Right cardiac atrium (tissue), 5 donors: ENCODE data around the gene REL. TPM values are rescaled to one million over a fixed set of nuclear protein-coding genes. Genes with fewer than 3 reads are reported as not detected.

Experiments
- ATAC-seq, 2 donors: fragments of 200-7000 bp; cut with Tn5 transposase; one replicate each; pipeline versions ENCODE4 v1.8.0 to v1.9.1; 2020; ENCODE audit warnings: moderate library complexity in 2 of 2, mild to moderate bottlenecking in 1 of 2
- DNase-seq, 3 donors: peaks; one replicate each; pipeline ENCODE4 v3.0.0-alpha.2; 2020
- H3K27ac ChIP-seq: one replicate; pipeline ENCODE4 v1.5.1; 2013; ENCODE audit warnings: mild to moderate bottlenecking, low read length, control low read depth, moderate library complexity
- H3K27me3 ChIP-seq: one replicate; pipeline ENCODE4 v1.6.1; 2013; ENCODE audit not compliant: control insufficient read depth, insufficient read depth
- H3K4me1 ChIP-seq: one replicate; pipeline ENCODE4 v1.6.1; 2013; ENCODE audit warnings: low read length; ENCODE audit not compliant: control insufficient read depth, insufficient read depth
- H3K4me3 ChIP-seq: one replicate; pipeline ENCODE4 v1.5.1; 2013; ENCODE audit warnings: low read length, control low read depth
- H3K9me3 ChIP-seq: one replicate; pipeline ENCODE4 v1.6.1; 2013; ENCODE audit warnings: low read length; ENCODE audit not compliant: control insufficient read depth
- WGBS: extraction: QIAGEN DNeasy Blood & Tissue Kit; methylation state at CpG from one replicate; pipeline ENCODE4 v1.1.7; 2013; 5-methylcytosine and 5-hydroxymethylcytosine counted together
- intact Hi-C, 4 donors: fragments of 100-400 bp; cut with DNase I; formaldehyde crosslinking; loops; one replicate each; pipeline versions ENCODE4 v1.11.0 to v1.14.0; 2022 to 2023
- long read RNA-seq, 4 donors: library from polyadenylated mRNA; unstranded; transcript quantifications; one replicate each; pipeline ENCODE4 v2.0.0, GENCODE V29; 2020 to 2021
- polyA plus RNA-seq: library from polyadenylated mRNA; stranded (reverse); fragments of 200-250 nt; gene quantifications from one replicate; pipeline ENCODE4 v1.2.3, GENCODE V29; 2013
- total RNA-seq, 4 donors: library from RNA; stranded (reverse); fragmentation: NEBNext Ultra II Directional; extraction: Animal tissue kit (Norgen Biotek cat#: 25700); gene quantifications; one replicate each; pipeline ENCODE4 v1.2.1, GENCODE V29; 2021
- donor health status: healthy with polysubstance abuse.
- donor health status: DM: no; HTN: yes; CAD: no.
- donor health status: DM: no; HTN: no; CAD: no.
- donor health status: DM: no; HTN: yes; CAD: no; lungs with severe emphysema.
- donor health status: DM: yes; HTN: yes; CAD: no.

Gene REL
- total RNA-seq (1 to 10 TPM; 5.7 to 8.0 (median 6.4) TPM), polyA plus RNA-seq (1.8 TPM)
- long read RNA-seq, donor 1, partial matches to known transcripts: 4 of 7 reads
- long read RNA-seq, donor 1, other reads (novel, unspliced or antisense): 1 of 7 reads
- long read RNA-seq, donor 2, partial matches to known transcripts: 0 of 6 reads
- long read RNA-seq, donor 2, other reads (novel, unspliced or antisense): 2 of 6 reads
- long read RNA-seq, donor 3, partial matches to known transcripts: 0 of 7 reads
- long read RNA-seq, donor 3, other reads (novel, unspliced or antisense): 4 of 7 reads
- long read RNA-seq, donor 4: 0 reads

DNA sequence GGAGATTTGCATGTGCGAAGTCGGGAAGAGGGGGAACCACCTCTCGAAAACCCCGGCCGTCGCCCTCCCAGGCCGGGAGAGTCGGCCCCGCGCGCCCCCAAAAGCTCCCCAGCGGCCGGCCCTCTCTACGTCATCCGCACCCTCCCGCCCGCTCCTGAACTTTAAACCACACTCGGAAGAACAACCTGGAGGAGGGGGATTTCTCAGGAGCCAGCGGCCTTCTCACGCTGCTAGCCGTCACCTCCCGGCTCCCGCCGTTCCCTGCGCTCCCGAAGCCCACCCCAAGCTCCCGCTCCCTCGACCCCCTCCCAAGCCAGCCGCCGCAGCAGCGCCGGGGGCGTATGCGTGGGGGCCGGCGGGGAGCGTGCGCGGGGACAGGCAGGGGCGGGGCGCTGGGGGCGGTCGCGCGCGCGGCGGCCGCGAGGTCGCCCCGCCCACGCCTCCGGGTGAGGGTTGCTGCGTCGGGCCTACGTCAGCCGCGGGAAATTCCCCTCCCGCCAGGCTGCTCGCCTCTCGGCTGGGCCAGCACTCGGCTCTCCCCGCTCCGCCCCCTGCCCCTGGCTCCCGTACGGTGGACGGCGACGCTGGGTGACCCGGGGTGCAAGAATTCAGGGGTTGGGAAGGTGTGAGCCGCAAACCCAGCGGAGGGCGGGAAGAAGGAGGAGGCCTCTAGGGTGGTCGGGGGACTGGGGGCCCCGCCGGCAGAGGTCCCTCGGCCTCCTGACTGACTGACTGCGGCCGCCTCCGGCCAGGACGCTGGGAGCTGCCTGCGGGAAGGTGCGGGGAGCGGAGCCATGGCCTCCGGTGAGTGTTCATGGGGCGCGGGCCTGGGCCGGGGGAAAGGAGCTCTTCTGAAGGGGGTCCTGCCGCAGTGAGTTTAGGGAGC is at the start of gene REL:
Gene REL (plus strand): TSS at position 528 of the 886 bp plus-strand sequence. CDS start 267 bp downstream, at position 795.
- no peaks in the 10 kb centered on the region for H3K9me3 ChIP-seq
- intact Hi-C loops: no loop called here
- H3K27me3 ChIP-seq: no peaks in the 10 kb centered on the region
- H3K4me1 ChIP-seq: no peaks in the 10 kb centered on the region
- H3K4me3 ChIP-seq: peak within 1 kb of the TSS; percentile 71
- under 1% methylated on average over 90 of the region's 90 CpGs for WGBS
- ATAC-seq (peak; percentile 98 to 99), DNase-seq (peak; percentile 94 to 97 (median 97))
- H3K27ac ChIP-seq: peak within 1 kb of the TSS; percentile 95

DNA sequence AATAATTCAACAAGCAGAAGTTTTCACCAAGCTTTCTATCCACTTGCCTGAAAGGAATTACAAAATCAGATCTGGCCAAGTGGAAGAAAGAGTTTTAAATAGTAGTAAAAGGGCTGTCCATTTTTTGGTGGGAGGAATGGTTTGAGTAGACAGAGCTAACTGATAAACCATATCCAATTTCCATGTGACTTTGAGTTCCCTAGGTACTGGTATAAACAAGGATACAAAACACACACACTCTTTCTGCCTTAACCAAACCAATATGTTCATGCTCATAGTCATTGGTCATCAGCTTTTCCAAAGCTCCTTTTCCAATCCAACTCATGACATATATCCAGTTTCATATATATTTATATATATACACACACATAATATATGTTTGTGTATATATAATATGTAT is 49.5 kb upstream of the REL start:
- Histone ChIP-seq H3K27me3 (no peaks in the 10 kb centered on the region), H3K4me1 (no peaks in the 10 kb centered on the region), H3K27ac (no peak overlapping the region), H3K4me3 (no peak overlapping the region), H3K9me3 (no peaks in the 10 kb centered on the region)
- ATAC-seq: no peak
- intact Hi-C loops: no loop called here
- DNase-seq: no peak

DNA sequence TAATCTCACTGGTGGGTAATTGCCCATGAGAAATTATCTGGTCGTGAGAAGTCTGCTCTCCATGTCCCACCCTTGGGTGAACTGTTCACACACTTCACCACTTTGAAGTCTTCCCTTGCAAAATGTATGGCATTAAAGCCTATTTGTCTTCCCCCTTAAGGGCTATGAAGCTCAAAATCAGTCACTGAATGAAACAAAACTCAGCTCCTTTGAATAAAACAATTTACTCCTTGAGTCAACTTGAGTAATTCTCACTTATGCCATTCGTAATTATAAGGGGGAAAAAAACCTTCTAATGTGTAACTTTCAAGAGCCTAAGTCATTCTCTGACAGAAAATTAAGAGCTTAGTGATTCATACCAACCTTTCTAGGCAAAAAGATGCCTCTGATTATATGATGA is 48.8 kb upstream of the REL start:
- 32% methylated on average over 2 of the region's 2 CpGs for WGBS
- no peak overlapping the region for H3K4me3 ChIP-seq
- ATAC-seq (no peak), DNase-seq (no peak)
- no peak overlapping the region for H3K27ac ChIP-seq
- no peaks in the 10 kb centered on the region for H3K4me1 ChIP-seq
- H3K9me3 ChIP-seq: no peaks in the 10 kb centered on the region
- no peaks in the 10 kb centered on the region for H3K27me3 ChIP-seq
- intact Hi-C loops: no loop called here

DNA sequence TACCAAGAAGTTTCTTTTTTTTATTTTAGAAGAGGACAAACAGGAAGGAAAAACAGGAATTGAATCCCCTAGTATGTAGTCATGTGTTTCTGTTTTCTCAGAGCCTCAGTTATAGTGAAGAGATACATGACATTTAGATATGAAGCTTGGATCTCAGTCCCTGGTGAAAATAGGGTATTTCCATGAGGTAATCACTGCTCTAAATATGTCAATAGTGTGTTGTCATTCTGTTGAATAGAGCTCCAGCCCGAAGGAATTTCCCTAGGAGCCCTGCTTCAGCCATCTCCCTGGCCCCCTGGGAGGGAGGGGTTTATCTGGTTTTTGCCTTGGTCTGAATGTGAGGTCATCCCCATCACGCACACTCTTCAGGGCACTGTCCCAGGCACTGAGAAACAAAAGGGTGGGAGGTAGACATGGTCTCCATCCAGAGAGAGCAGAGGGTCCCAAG is 47.1 kb upstream of the REL start:
- ATAC-seq: no peak
- no peak for DNase-seq
- WGBS: 21% methylated on average over 2 of the region's 2 CpGs
- no peaks in the 10 kb centered on the region for H3K4me1 ChIP-seq
- H3K4me3 ChIP-seq: no peak overlapping the region
- H3K9me3 ChIP-seq: no peaks in the 10 kb centered on the region
- H3K27me3 ChIP-seq: no peaks in the 10 kb centered on the region
- intact Hi-C loops: no loop called here
- H3K27ac ChIP-seq: no peak overlapping the region

DNA sequence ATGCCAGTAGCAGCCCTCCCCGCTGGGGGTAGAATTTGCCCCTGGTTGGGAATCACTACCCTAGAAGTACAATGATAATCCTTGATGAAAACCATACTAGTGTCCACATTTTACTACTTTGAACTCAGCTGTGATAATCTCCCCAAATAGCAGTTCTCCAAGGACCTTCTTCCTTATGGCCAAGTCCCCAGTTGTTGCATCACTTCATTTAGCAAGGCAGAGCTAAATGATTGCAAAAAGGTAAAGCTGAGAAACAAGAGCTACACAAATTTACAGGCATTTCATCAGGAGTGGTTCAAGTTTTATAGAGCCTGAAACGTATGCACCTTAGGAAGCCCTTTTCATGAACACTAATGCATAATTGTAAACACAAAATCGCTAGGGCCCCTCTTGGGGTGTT is 44.9 kb upstream of the REL start:
- 81% methylated on average over 3 of the region's 3 CpGs for WGBS
- Histone ChIP-seq H3K9me3 (no peaks in the 10 kb centered on the region), H3K4me3 (no peak overlapping the region), H3K4me1 (no peaks in the 10 kb centered on the region), H3K27me3 (no peaks in the 10 kb centered on the region), H3K27ac (no peak overlapping the region)
- intact Hi-C loops: no loop called here
- no peak for ATAC-seq
- DNase-seq: no peak

DNA sequence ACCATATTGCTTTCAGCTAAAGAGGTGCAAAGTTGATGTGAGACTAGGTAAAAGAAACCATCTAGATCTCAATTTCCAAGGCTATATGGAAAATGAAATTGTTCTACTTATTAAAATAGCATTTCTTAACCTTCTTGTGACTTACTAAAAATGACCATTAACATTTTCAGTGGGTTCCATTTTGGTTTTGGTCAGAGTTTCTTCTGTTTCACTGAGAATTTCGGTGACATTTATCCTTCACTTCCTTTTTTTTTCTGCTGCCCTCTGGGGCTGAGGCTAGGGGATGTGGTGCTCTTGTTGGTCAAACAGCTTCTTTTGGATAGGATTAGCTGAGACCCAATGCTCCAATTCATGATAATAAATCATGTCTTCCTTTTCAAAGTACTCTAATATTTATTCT is 44.3 kb upstream of the REL start:
- ATAC-seq (no peak), DNase-seq (no peak)
- Histone ChIP-seq H3K27me3 (no peaks in the 10 kb centered on the region), H3K4me1 (no peaks in the 10 kb centered on the region), H3K4me3 (no peak overlapping the region), H3K9me3 (no peaks in the 10 kb centered on the region), H3K27ac (no peak overlapping the region)
- intact Hi-C loops: no loop called here
- 56% methylated on average over 1 of the region's 1 CpG for WGBS

DNA sequence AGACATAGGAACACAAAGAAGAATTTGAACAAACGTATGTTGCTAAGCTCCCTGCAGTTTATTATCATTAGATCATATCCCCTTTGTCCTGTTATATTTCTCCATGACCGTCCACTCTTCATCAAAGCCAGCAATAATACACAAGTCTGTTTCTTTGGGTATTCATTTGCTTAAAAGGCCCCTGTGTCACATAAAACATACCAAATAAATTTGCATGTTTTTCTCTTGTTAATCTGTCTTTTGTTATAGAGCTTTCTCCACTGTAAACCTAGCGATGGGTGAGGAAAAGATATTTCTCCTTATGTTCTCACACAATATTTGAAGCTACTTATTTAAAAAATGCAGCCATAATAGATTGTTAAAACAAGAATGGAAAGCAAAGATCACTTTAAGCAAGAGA is 42.9 kb upstream of the REL start:
- intact Hi-C loops: no loop called here
- ATAC-seq (no peak), DNase-seq (no peak)
- WGBS: 64% methylated on average over 3 of the region's 3 CpGs
- Histone ChIP-seq H3K4me1 (no peaks in the 10 kb centered on the region), H3K4me3 (no peak overlapping the region), H3K27me3 (no peaks in the 10 kb centered on the region), H3K9me3 (no peaks in the 10 kb centered on the region), H3K27ac (no peak overlapping the region)

DNA sequence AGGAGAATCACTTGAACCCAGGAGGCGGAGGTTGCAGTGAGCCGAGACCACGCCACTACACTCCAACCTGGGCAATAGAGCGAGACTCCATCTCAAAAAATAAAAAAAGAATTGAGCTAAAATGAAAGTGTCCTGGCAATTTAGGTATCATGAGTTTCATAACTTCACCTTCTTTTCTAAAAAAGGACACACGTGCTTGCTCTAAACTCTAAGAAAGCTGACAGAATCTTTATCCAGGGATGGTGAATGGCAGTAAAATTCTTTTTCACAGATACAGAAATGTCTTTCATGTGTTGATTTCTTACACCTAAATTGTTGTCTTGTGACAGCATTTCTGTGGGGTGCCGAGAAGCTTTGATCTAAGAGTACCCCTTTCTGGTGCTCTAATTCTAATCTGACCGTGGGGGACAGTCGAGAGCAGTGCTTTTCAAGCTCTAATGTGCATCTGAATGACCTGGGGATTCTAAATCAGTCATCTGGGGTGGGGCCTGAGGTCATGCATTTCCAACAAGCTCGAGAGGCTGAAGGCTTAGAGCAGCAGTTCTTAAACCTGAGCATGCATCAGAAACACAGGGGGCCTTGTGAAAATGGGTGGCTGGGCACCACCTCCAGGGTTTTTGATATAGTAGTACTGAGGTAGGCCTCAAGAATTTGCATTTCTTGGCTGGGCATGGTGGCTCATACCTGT is 42.1 kb upstream of the REL start:
- ATAC-seq (no peak), DNase-seq (no peak)
- H3K4me1 ChIP-seq: no peaks in the 10 kb centered on the region
- H3K27me3 ChIP-seq: no peaks in the 10 kb centered on the region
- intact Hi-C loops: no loop called here
- no peaks in the 10 kb centered on the region for H3K9me3 ChIP-seq
- H3K27ac ChIP-seq: no peak overlapping the region
- no peak overlapping the region for H3K4me3 ChIP-seq
- WGBS: 82% methylated on average over 9 of the region's 9 CpGs

DNA sequence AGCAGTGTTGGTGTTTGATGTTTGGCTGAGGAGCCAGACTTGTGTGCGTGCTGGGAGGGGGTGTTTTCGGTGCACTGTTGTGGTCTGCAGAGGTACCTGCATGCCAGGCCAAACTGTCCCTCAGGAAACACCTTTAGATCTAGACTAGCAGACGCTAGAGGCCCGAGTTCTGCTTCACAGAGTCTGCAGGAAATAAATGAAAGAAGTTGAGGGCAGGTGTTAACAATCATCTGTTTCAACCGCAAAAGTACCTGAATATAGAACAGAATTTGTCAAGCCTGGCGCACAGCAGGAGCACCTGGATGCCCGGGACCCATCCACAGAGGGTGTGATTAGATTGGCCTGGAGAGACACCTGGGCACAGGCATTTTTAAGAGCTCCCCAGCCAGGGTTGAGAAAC is 40.5 kb upstream of the REL start:
- no peaks in the 10 kb centered on the region for H3K9me3 ChIP-seq
- WGBS: 75% methylated on average over 7 of the region's 7 CpGs
- ATAC-seq (no peak), DNase-seq (no peak)
- H3K4me3 ChIP-seq: no peak overlapping the region
- H3K27me3 ChIP-seq: no peaks in the 10 kb centered on the region
- no peak overlapping the region for H3K27ac ChIP-seq
- intact Hi-C loops: no loop called here
- no peaks in the 10 kb centered on the region for H3K4me1 ChIP-seq

DNA sequence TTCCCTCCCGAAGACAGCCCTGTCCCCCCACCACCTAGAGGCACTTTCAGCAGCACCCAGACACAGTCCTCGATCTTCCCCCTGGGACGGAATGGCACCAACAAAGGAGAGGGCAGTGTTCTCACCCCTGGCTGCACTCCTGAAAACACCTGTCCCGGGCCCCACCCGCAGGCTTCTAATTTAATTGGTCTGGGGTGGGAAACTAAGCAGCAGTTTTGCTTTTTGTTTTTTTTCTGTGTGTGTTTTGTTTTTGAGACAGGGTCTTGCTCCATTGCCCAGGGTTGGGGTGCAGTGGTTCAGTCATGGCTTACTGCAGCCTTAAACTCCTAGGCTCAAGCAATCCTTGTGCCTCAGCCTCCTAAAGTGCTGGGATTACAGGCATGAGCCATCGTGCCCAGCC is 38.4 kb upstream of the REL start:
- intact Hi-C loops: no loop called here
- H3K9me3 ChIP-seq: no peaks in the 10 kb centered on the region
- no peak overlapping the region for H3K27ac ChIP-seq
- H3K4me3 ChIP-seq: no peak overlapping the region
- H3K27me3 ChIP-seq: no peaks in the 10 kb centered on the region
- H3K4me1 ChIP-seq: no peaks in the 10 kb centered on the region
- no peak for ATAC-seq
- no peak for DNase-seq
- 82% methylated on average over 6 of the region's 6 CpGs for WGBS

DNA sequence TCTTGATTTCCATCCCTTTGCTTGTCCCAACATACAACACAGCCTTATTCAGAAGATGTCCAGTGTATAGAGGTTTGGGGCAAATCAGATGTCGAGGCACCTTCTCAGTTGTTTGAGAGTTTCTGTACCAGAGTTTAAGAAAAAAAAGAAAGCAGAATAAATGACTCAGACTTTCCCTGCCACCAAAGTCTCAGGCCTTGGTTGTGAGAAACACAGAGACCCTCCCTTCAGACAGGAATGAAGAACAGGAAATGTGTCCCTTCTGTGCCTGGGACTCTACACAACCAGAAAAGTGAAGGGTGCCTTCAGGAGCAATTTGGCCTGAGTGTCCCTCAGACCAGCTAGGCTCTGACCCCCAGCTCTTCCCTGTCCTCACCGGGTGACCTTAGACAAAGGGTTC is 37.3 kb upstream of the REL start:
- no peak for DNase-seq
- Histone ChIP-seq H3K9me3 (no peaks in the 10 kb centered on the region), H3K27me3 (no peaks in the 10 kb centered on the region), H3K27ac (no peak overlapping the region), H3K4me3 (no peak overlapping the region), H3K4me1 (no peaks in the 10 kb centered on the region)
- no peak for ATAC-seq
- intact Hi-C loops: no loop called here
- WGBS: 82% methylated on average over 2 of the region's 2 CpGs
